HEK293 (cell line): Measurements from ENCODE around the gene HDAC1.

ENCODE experiments used
- BCL6B ChIP-seq: fragments of 450-650 bp; formaldehyde crosslinking; IDR thresholded peaks from 2 replicates; pipeline ENCODE4 v1.5.1; 2017; ENCODE audit warnings: missing biosample characterization, missing genetic modification characterization
- CTCF ChIP-seq: fragments of 450-650 bp; formaldehyde crosslinking; IDR thresholded peaks from 2 replicates; pipeline ENCODE4 v1.5.1; 2016; ENCODE audit warnings: missing biosample characterization, missing genetic modification characterization
- GFI1B ChIP-seq: fragments of 450-650 bp; formaldehyde crosslinking; IDR thresholded peaks from 2 replicates; pipeline ENCODE4 v1.5.1; 2016; ENCODE audit warnings: missing biosample characterization, missing genetic modification characterization
- GLIS1 ChIP-seq: fragments of 450-650 bp; formaldehyde crosslinking; IDR thresholded peaks from 2 replicates; pipeline ENCODE4 v1.5.1; 2016; ENCODE audit warnings: missing biosample characterization, missing genetic modification characterization
- HOXD13 ChIP-seq: sonication (generic); formaldehyde crosslinking; IDR thresholded peaks from 2 replicates; pipeline ENCODE4 v1.8.0; 2022; ENCODE audit warnings: missing genetic modification reagents, borderline replicate concordance
- KLF1 ChIP-seq: fragments of 450-650 bp; formaldehyde crosslinking; IDR thresholded peaks from 2 replicates; pipeline ENCODE4 v1.5.1; 2016; ENCODE audit warnings: missing biosample characterization, missing genetic modification characterization
- MZF1 ChIP-seq: fragments of 450-650 bp; formaldehyde crosslinking; IDR thresholded peaks from 2 replicates; pipeline ENCODE4 v1.5.1; 2017; ENCODE audit warnings: missing biosample characterization, missing genetic modification characterization, borderline replicate concordance
- SALL2 ChIP-seq: fragments of 450-650 bp; formaldehyde crosslinking; IDR thresholded peaks from 2 replicates; pipeline ENCODE4 v1.5.0; 2017; ENCODE audit warnings: missing biosample characterization, mild to moderate bottlenecking, missing genetic modification characterization, borderline replicate concordance
- ZBTB20 ChIP-seq: fragments of 450-650 bp; formaldehyde crosslinking; IDR thresholded peaks from 2 replicates; pipeline ENCODE4 v1.5.1; 2016; ENCODE audit warnings: missing biosample characterization, missing genetic modification characterization
- ZBTB8A ChIP-seq: fragments of 450-650 bp; formaldehyde crosslinking; IDR thresholded peaks from 2 replicates; pipeline ENCODE4 v1.5.1; 2016; ENCODE audit warnings: missing biosample characterization, missing genetic modification characterization
- ZFP3 ChIP-seq: fragments of 450-650 bp; formaldehyde crosslinking; IDR thresholded peaks from 2 replicates; pipeline ENCODE4 v1.5.1; 2016; ENCODE audit warnings: low read depth, missing biosample characterization, missing genetic modification characterization
- ZFP37 ChIP-seq: fragments of 450-650 bp; formaldehyde crosslinking; IDR thresholded peaks from 2 replicates; pipeline ENCODE4 v1.5.1; 2016; ENCODE audit warnings: missing biosample characterization, missing genetic modification characterization
- ZNF157 ChIP-seq: fragments of 450-650 bp; formaldehyde crosslinking; IDR thresholded peaks from 2 replicates; pipeline ENCODE4 v1.5.1; 2016; ENCODE audit warnings: missing biosample characterization, missing genetic modification characterization
- ZNF16 ChIP-seq: fragments of 450-650 bp; formaldehyde crosslinking; IDR thresholded peaks from 2 replicates; pipeline ENCODE4 v1.5.1; 2016; ENCODE audit warnings: low read depth, missing biosample characterization, missing genetic modification characterization
- ZNF26 ChIP-seq: fragments of 450-650 bp; formaldehyde crosslinking; IDR thresholded peaks from 2 replicates; pipeline ENCODE4 v1.5.1; 2016; ENCODE audit warnings: missing biosample characterization, missing genetic modification characterization
- ZNF280D ChIP-seq: fragments of 450-650 bp; formaldehyde crosslinking; IDR thresholded peaks from 2 replicates; pipeline ENCODE4 v1.5.1; 2016; ENCODE audit warnings: missing biosample characterization, missing genetic modification characterization
- ZNF292 ChIP-seq: fragments of 450-650 bp; formaldehyde crosslinking; IDR thresholded peaks from 2 replicates; pipeline ENCODE4 v1.5.1; 2016; ENCODE audit warnings: low read depth, missing biosample characterization, missing genetic modification characterization, borderline replicate concordance
- ZNF350 ChIP-seq: fragments of 450-650 bp; formaldehyde crosslinking; IDR thresholded peaks from 2 replicates; pipeline ENCODE4 v1.5.0; 2017; ENCODE audit warnings: missing biosample characterization, mild to moderate bottlenecking, missing genetic modification characterization
- ZNF37A ChIP-seq: fragments of 450-650 bp; IDR thresholded peaks from 2 replicates; pipeline ENCODE4 v1.5.1; 2018; ENCODE audit warnings: missing biosample characterization, missing genetic modification characterization
- ZNF416 ChIP-seq: fragments of 450-650 bp; formaldehyde crosslinking; IDR thresholded peaks from 2 replicates; pipeline ENCODE4 v1.5.1; 2016; ENCODE audit warnings: missing biosample characterization, missing genetic modification characterization
- ZNF449 ChIP-seq: fragments of 450-650 bp; formaldehyde crosslinking; IDR thresholded peaks from 2 replicates; pipeline ENCODE4 v1.5.1; 2017; ENCODE audit warnings: missing biosample characterization, mild to moderate bottlenecking, missing genetic modification characterization, moderate library complexity
- ZNF48 ChIP-seq: fragments of 450-650 bp; formaldehyde crosslinking; IDR thresholded peaks from 2 replicates; pipeline ENCODE4 v1.5.1; 2016; ENCODE audit warnings: missing biosample characterization, missing genetic modification characterization
- ZNF529 ChIP-seq: fragments of 450-650 bp; formaldehyde crosslinking; IDR thresholded peaks from 2 replicates; pipeline ENCODE4 v1.5.1; 2017; ENCODE audit warnings: missing genetic modification characterization, missing biosample characterization; ENCODE audit not compliant: insufficient replicate concordance
- ZNF548 ChIP-seq: fragments of 450-650 bp; formaldehyde crosslinking; IDR thresholded peaks from 2 replicates; pipeline ENCODE4 v1.5.1; 2016; ENCODE audit warnings: missing biosample characterization, missing genetic modification characterization
- ZNF561 ChIP-seq: fragments of 450-650 bp; IDR thresholded peaks from 2 replicates; pipeline ENCODE4 v1.5.1; 2018; ENCODE audit warnings: missing biosample characterization, missing genetic modification characterization, borderline replicate concordance
- ZNF596 ChIP-seq: fragments of 450-650 bp; IDR thresholded peaks from 2 replicates; pipeline ENCODE4 v1.5.0; 2018; ENCODE audit warnings: missing biosample characterization, mild to moderate bottlenecking, missing genetic modification characterization, moderate library complexity
- ZNF654 ChIP-seq: fragments of 450-650 bp; formaldehyde crosslinking; IDR thresholded peaks from 2 replicates; pipeline ENCODE4 v1.5.1; 2016; ENCODE audit warnings: low read depth, missing biosample characterization, missing genetic modification characterization
- ZNF692 ChIP-seq: fragments of 450-650 bp; formaldehyde crosslinking; IDR thresholded peaks from 2 replicates; pipeline ENCODE4 v1.5.1; 2016; ENCODE audit warnings: missing biosample characterization, missing genetic modification characterization
- ZNF830 ChIP-seq: fragments of 450-650 bp; IDR thresholded peaks from 2 replicates; pipeline ENCODE4 v1.5.0; 2018; ENCODE audit warnings: missing biosample characterization, missing genetic modification characterization, low read depth, mild to moderate bottlenecking, moderate library complexity

Gene HDAC1

GRCh38 chr1:32291708-32292538 is at the start of gene HDAC1 (continued):
- no peak for TF ChIP-seq ZFP3 (tag by site-specific recombination)
- peak; percentile 71 for TF ChIP-seq ZBTB8A
- TF ChIP-seq ZNF449: peak; percentile 47
- 0 out of 2 replicates have a peak, but pooled peaks have one; percentile 53 for TF ChIP-seq ZNF561 (tag by site-specific recombination)
- TF ChIP-seq ZNF830 (tag by site-specific recombination): no peak
- peak; percentile 71; the same call in 1 of the 2 replicates for TF ChIP-seq ZNF416 (tag by site-specific recombination)
- peak; percentile 77 for TF ChIP-seq CTCF (tag by site-specific recombination)
- peak; percentile 92; the same call in 1 of the 2 replicates for TF ChIP-seq MZF1
- no peak for TF ChIP-seq ZNF654 (tag by site-specific recombination)
- TF ChIP-seq GLIS1 (tag by site-specific recombination): peak; percentile 99
- TF ChIP-seq ZNF292 (tag by site-specific recombination): no peak
- peak; percentile 99 for TF ChIP-seq ZNF280D (tag by site-specific recombination)
- TF ChIP-seq ZBTB20: peak; percentile 83
- no peak for TF ChIP-seq ZNF37A (tag by site-specific recombination)
- 0 out of 2 replicates have a peak, but pooled peaks have one; percentile 20 for TF ChIP-seq GFI1B (tag by site-specific recombination)
- TF ChIP-seq HOXD13 (CRISPR knock-in tag): no peak
- no peak for TF ChIP-seq ZNF26
- TF ChIP-seq ZNF48 (tag by site-specific recombination): no peak
- no peak for TF ChIP-seq ZNF529
- no peak for TF ChIP-seq ZNF548 (tag by site-specific recombination)
- TF ChIP-seq ZNF692 (tag by site-specific recombination): peak; percentile 72
- TF ChIP-seq ZNF157 (tag by site-specific recombination): 0 out of 2 replicates have a peak, but pooled peaks have one; percentile 54
- peak; percentile 44 for TF ChIP-seq BCL6B (tag by site-specific recombination)
- no peak for TF ChIP-seq SALL2 (tag by site-specific recombination)
- TF ChIP-seq ZNF16 (tag by site-specific recombination): no peak
- peak; percentile 63 for TF ChIP-seq KLF1 (tag by site-specific recombination)
- TF ChIP-seq ZNF596: no peak
- TF ChIP-seq ZNF350 (tag by site-specific recombination): no peak
- TF ChIP-seq ZFP37 (tag by site-specific recombination): peak; percentile 96
